Activated CD8-positive, alpha-beta memory T cell treated with anti-CD3 and anti-CD28 coated beads, Interleukin-2, amount 50 U/mL, for 48 hours (primary cell): Measurements from ENCODE around the gene GRM7.

Experiments
- DNase-seq: peaks from one replicate; pipeline ENCODE4 v3.0.0-alpha.2; 2020

Gene GRM7

GRCh38 chr3:7740458-7740857 is 879.5 kb downstream of the GRM7 start:
- no peak for DNase-seq

- no peak for DNase-seq
Measured at GRCh38 chr3:7744850-7745249, 883.9 kb downstream of the GRM7 start.

GRCh38 chr3:7745711-7746110 is 884.8 kb downstream of the GRM7 start:
- no peak for DNase-seq

DNA sequence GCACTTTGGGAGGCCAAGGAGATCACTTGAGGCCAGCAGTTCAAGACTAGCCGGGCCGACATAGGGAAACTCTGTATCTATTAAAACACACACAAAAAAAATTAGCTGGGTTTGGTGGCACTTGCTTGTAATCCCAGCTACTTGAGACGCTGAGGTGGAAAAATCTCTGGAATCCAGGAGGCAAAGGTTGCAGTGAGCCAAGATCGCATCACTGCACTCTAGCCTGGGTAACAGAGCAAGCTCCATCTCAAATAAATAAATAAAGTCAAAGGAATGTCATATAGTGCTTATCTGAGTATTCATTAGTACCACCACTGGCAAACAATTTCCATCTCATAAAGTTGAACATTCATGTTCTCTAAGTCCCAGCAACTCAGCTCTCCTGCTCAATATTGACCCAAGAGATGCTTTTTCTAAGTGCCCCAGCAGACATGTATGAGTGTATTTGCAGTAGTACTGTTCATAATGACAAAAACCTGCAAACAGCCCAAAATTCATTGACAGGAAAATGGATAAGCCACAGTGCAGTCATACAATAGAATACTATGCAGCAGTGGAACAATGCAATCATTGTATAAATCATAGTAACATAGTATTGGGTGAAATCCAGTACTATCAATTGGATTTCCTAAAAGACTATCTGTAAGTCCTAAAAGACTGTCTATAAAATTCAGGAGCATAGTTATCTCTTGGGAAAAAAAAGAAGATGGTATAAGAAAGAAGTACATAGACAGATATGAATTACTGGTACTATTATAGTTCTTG is 889.2 kb downstream of the GRM7 start:
- no peak for DNase-seq

DNA sequence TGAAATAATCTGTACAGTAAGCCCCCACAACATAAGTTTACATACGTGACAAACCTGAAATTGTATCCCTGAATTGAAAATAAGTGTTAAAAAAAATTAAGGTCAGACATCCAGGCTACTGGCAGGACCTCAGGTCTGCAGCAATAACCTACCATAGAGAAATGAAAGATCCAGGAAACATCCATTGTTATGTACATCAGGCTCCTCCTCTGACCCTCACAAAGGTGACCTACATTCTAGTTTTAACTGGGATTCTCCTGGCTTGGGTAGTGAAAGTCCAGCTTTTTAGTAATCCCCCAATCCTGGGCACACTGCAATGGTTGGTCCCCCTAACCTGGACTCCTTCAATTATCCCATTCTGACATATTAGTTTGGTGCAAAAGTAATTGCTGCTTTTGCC is 891.1 kb downstream of the GRM7 start:
- no peak for DNase-seq

- no peak for DNase-seq
Measured at GRCh38 chr3:7754653-7755441, 893.9 kb downstream of the GRM7 start.

DNA sequence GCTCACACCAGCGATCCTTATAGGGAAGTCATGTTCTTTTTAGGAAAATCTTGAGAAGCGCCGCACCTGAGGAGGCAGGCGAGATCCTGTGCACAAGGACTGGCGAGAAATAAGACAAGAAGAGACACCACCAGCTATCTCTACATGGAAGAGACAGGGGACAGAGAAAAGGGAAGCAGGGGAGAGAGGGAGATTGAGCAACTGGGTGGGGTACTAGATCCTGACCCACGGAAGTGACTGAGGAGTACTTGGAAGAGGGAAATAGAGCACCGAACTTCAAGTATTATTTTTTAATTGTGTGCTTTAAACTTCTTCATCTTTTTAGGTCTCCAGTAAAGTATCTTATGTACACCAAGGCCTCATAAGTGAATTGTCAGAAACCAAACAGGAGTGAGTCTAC is 898.7 kb downstream of the GRM7 start:
- DNase-seq: no peak

- no peak for DNase-seq
Measured at GRCh38 chr3:7760718-7761117, 899.8 kb downstream of the GRM7 start.

- DNase-seq: no peak
Measured at GRCh38 chr3:7764115-7764514, 903.2 kb downstream of the GRM7 start.

- no peak for DNase-seq
Measured at GRCh38 chr3:7766530-7766929, 905.6 kb downstream of the GRM7 start.

GRCh38 chr3:7779331-7779730 is 918.4 kb downstream of the GRM7 start:
- DNase-seq: no peak

DNA sequence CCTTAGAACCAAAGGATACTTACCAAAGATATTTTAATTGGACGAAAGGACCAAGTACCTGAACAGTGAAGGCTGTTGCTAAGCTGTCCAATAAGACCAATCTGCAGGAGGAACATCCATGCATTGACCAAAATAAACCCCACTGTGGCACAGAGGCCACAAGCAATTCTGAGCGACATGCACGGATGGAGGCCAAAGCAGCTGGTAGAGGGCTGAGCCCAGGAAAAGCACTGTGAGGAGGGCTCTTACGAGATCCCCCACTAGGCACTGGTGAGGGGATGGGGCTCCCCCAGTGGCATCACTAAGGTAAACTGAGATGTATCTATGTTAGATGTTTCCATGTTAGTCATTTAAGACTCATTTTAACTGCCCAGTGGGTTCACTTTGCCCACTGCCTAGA is 920.5 kb downstream of the GRM7 start:
- no peak for DNase-seq

- no peak for DNase-seq
Measured at GRCh38 chr3:7787871-7788828, 927.2 kb downstream of the GRM7 start.

DNA sequence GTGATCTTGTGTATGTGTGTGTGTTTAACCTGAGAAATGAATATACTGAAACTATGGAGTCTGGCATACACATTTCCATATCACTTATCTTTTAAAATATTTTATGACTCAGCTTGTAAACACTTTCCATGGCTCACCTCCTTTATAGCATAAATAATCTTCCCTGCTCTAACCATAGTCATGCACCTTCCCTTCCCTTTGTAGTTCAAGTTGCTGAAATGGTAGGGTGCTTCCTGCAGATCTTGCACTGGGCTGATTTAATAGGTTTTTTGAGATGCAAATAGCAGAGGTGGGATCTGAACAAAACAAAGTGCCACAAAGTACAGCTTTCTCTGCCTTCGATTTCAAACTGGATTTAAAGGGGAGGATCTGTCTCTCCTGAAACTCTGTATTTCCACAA is 928.0 kb downstream of the GRM7 start:
- no peak for DNase-seq

GRCh38 chr3:7789324-7789723 is 928.4 kb downstream of the GRM7 start:
- no peak for DNase-seq

- no peak for DNase-seq
Measured at GRCh38 chr3:7790141-7790540, 929.2 kb downstream of the GRM7 start.
